ENCODE data around the gene TMCO5A.
"Not testable (repeated sequence)": the region's sequence is repeated elsewhere in the genome, so short reads cannot be mapped to it uniquely, and the experiment has no call there.

TMCO5A gene

GRCh38 chr15:37931868-37932267, 2.6 kb upstream of the TMCO5A start:
- Mint-ChIP-seq H3K4me1 (ENCODE audit: low read depth) (no peaks in the 10 kb centered on the region), H3K4me3 (no peak overlapping the region), H3K27ac (no peak overlapping the region), H3K36me3 (ENCODE audit: low read depth) (no peaks in the 10 kb centered on the region), H3K27me3 (ENCODE audit: low read depth) (no peaks in the 10 kb centered on the region), H3K9me3 (no peaks in the 10 kb centered on the region)

- Mint-ChIP-seq H3K4me3 (no peak overlapping the region), H3K9me3 (no peaks in the 10 kb centered on the region), H3K27me3 (ENCODE audit: low read depth) (no peaks in the 10 kb centered on the region), H3K4me1 (ENCODE audit: low read depth) (no peaks in the 10 kb centered on the region), H3K27ac (no peak overlapping the region), H3K36me3 (ENCODE audit: low read depth) (no peaks in the 10 kb centered on the region)
Observed at GRCh38 chr15:37932549-37932948, 1.9 kb upstream of the TMCO5A start.

- Mint-ChIP-seq H3K9me3 (no peaks in the 10 kb centered on the region), H3K4me1 (ENCODE audit: low read depth) (no peaks in the 10 kb centered on the region), H3K4me3 (no peak overlapping the region), H3K36me3 (ENCODE audit: low read depth) (no peaks in the 10 kb centered on the region), H3K27me3 (ENCODE audit: low read depth) (no peaks in the 10 kb centered on the region), H3K27ac (no peak overlapping the region)
Observed at GRCh38 chr15:37933666-37934065, 774 bp upstream of the TMCO5A start.

- H3K27me3 Mint-ChIP-seq (ENCODE audit: low read depth), result no peaks in the 10 kb centered on the region
- no peak overlapping the region for H3K4me3 Mint-ChIP-seq
Observed at GRCh38 chr15:37940876-37941275, 6.4 kb downstream of the TMCO5A start.

GRCh38 chr15:37941779-37942178, 7.3 kb downstream of the TMCO5A start:
- no peaks in the 10 kb centered on the region for H3K36me3 Mint-ChIP-seq (ENCODE audit: low read depth)
- H3K27ac Mint-ChIP-seq, result no peak overlapping the region
- H3K27me3 Mint-ChIP-seq (ENCODE audit: low read depth), result no peaks in the 10 kb centered on the region
- no peaks in the 10 kb centered on the region for H3K9me3 Mint-ChIP-seq
- no peaks in the 10 kb centered on the region for H3K4me1 Mint-ChIP-seq (ENCODE audit: low read depth)
- no peak overlapping the region for H3K4me3 Mint-ChIP-seq

More at GRCh38 chr15:37940876-37941275, 6.4 kb downstream of the TMCO5A start:
- no peaks in the 10 kb centered on the region for H3K4me1 Mint-ChIP-seq (ENCODE audit: low read depth)
- H3K9me3 Mint-ChIP-seq, result no peaks in the 10 kb centered on the region
- H3K27ac Mint-ChIP-seq, result no peak overlapping the region
- no peaks in the 10 kb centered on the region for H3K36me3 Mint-ChIP-seq (ENCODE audit: low read depth)

GRCh38 chr15:37951999-37952398, 17.6 kb downstream of the TMCO5A start:
- Mint-ChIP-seq H3K27ac (no peak overlapping the region), H3K4me1 (ENCODE audit: low read depth) (no peaks in the 10 kb centered on the region), H3K36me3 (ENCODE audit: low read depth) (no peaks in the 10 kb centered on the region), H3K4me3 (no peak overlapping the region), H3K27me3 (ENCODE audit: low read depth) (peaks cover 4% of the 10 kb centered on the region), H3K9me3 (no peaks in the 10 kb centered on the region)

GRCh38 chr15:37960742-37961141, 26.3 kb downstream of the TMCO5A start:
- not testable (repeated sequence) for H3K9me3 Mint-ChIP-seq; H3K27ac Mint-ChIP-seq; H3K36me3 Mint-ChIP-seq (ENCODE audit: low read depth); H3K4me1 Mint-ChIP-seq (ENCODE audit: low read depth); H3K4me3 Mint-ChIP-seq; H3K27me3 Mint-ChIP-seq (ENCODE audit: low read depth)

- Mint-ChIP-seq H3K27ac (no peak overlapping the region), H3K36me3 (ENCODE audit: low read depth) (no peaks in the 10 kb centered on the region), H3K4me1 (ENCODE audit: low read depth) (no peaks in the 10 kb centered on the region), H3K4me3 (no peak overlapping the region), H3K9me3 (no peaks in the 10 kb centered on the region), H3K27me3 (ENCODE audit: low read depth) (no peaks in the 10 kb centered on the region)
Observed at GRCh38 chr15:37967788-37968187, 33.3 kb downstream of the TMCO5A start.

- Mint-ChIP-seq H3K27me3 (ENCODE audit: low read depth) (no peaks in the 10 kb centered on the region), H3K9me3 (no peaks in the 10 kb centered on the region), H3K36me3 (ENCODE audit: low read depth) (no peaks in the 10 kb centered on the region), H3K4me1 (ENCODE audit: low read depth) (no peaks in the 10 kb centered on the region), H3K4me3 (no peak overlapping the region), H3K27ac (no peak overlapping the region)
Observed at GRCh38 chr15:37973856-37974255, 39.4 kb downstream of the TMCO5A start.

- no peak overlapping the region for H3K4me3 Mint-ChIP-seq
Observed at GRCh38 chr15:37978231-37978630, 43.8 kb downstream of the TMCO5A start.

GRCh38 chr15:37979671-37980409, 45.4 kb downstream of the TMCO5A start:
- no peaks in the 10 kb centered on the region for H3K9me3 Mint-ChIP-seq
- H3K4me1 Mint-ChIP-seq (ENCODE audit: low read depth), result no peaks in the 10 kb centered on the region
- H3K27me3 Mint-ChIP-seq (ENCODE audit: low read depth), result no peaks in the 10 kb centered on the region
- H3K36me3 Mint-ChIP-seq (ENCODE audit: low read depth), result no peaks in the 10 kb centered on the region
- H3K4me3 Mint-ChIP-seq, result no peak overlapping the region
- H3K27ac Mint-ChIP-seq, result no peak overlapping the region

More at GRCh38 chr15:37978231-37978630, 43.8 kb downstream of the TMCO5A start:
- H3K27ac Mint-ChIP-seq, result no peak overlapping the region
- H3K4me1 Mint-ChIP-seq (ENCODE audit: low read depth), result no peaks in the 10 kb centered on the region
- H3K27me3 Mint-ChIP-seq (ENCODE audit: low read depth), result no peaks in the 10 kb centered on the region
- no peaks in the 10 kb centered on the region for H3K36me3 Mint-ChIP-seq (ENCODE audit: low read depth)
- H3K9me3 Mint-ChIP-seq, result no peaks in the 10 kb centered on the region

GRCh38 chr15:37981201-37981600, 46.8 kb downstream of the TMCO5A start:
- no peak overlapping the region for H3K27ac Mint-ChIP-seq
- H3K4me3 Mint-ChIP-seq, result no peak overlapping the region
- no peaks in the 10 kb centered on the region for H3K27me3 Mint-ChIP-seq (ENCODE audit: low read depth)
- no peaks in the 10 kb centered on the region for H3K9me3 Mint-ChIP-seq
- no peaks in the 10 kb centered on the region for H3K4me1 Mint-ChIP-seq (ENCODE audit: low read depth)
- no peaks in the 10 kb centered on the region for H3K36me3 Mint-ChIP-seq (ENCODE audit: low read depth)

- no peaks in the 10 kb centered on the region for H3K27me3 Mint-ChIP-seq (ENCODE audit: low read depth)
- H3K36me3 Mint-ChIP-seq (ENCODE audit: low read depth), result no peaks in the 10 kb centered on the region
- H3K4me1 Mint-ChIP-seq (ENCODE audit: low read depth), result no peaks in the 10 kb centered on the region
- no peaks in the 10 kb centered on the region for H3K9me3 Mint-ChIP-seq
- no peak overlapping the region for H3K4me3 Mint-ChIP-seq
- H3K27ac Mint-ChIP-seq, result no peak overlapping the region
Observed at GRCh38 chr15:37981775-37982174, 47.3 kb downstream of the TMCO5A start.

- no peaks in the 10 kb centered on the region for H3K27me3 Mint-ChIP-seq (ENCODE audit: low read depth)
- no peaks in the 10 kb centered on the region for H3K4me1 Mint-ChIP-seq (ENCODE audit: low read depth)
- H3K27ac Mint-ChIP-seq, result no peak overlapping the region
- no peaks in the 10 kb centered on the region for H3K36me3 Mint-ChIP-seq (ENCODE audit: low read depth)
- peaks cover 5% of the 10 kb centered on the region for H3K9me3 Mint-ChIP-seq
- no peak overlapping the region for H3K4me3 Mint-ChIP-seq
Observed at GRCh38 chr15:37984368-37984767, 49.9 kb downstream of the TMCO5A start.

- Mint-ChIP-seq H3K9me3 (no peaks in the 10 kb centered on the region), H3K27me3 (ENCODE audit: low read depth) (peaks cover 12% of the 10 kb centered on the region), H3K4me3 (no peak overlapping the region), H3K27ac (no peak overlapping the region), H3K36me3 (ENCODE audit: low read depth) (no peaks in the 10 kb centered on the region), H3K4me1 (ENCODE audit: low read depth) (no peaks in the 10 kb centered on the region)
Observed at GRCh38 chr15:37995461-37996347, 61.3 kb downstream of the TMCO5A start.
